GM19240 (cell line): Measurements from ENCODE around the gene REG1A.

ENCODE experiments used
- DNase-seq: peaks from one replicate; pipeline ENCODE4 v3.0.0; 2011; ENCODE audit warnings: low spot score; ENCODE audit not compliant: insufficient read length

Gene REG1A

DNA sequence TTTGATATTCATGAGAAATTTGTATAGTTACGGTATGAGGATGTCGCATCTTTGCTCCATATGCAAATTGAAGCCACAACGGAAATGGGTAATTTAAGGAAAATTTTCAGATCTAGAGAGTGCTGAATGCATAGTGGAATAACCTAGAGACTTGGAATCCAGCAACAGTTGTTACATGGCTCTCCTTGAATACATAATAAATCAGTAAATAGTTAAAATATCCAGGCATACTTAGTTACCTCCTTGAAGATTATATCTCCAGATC lies 5.4 kb downstream of the REG1A start:
- no peak for DNase-seq

DNA sequence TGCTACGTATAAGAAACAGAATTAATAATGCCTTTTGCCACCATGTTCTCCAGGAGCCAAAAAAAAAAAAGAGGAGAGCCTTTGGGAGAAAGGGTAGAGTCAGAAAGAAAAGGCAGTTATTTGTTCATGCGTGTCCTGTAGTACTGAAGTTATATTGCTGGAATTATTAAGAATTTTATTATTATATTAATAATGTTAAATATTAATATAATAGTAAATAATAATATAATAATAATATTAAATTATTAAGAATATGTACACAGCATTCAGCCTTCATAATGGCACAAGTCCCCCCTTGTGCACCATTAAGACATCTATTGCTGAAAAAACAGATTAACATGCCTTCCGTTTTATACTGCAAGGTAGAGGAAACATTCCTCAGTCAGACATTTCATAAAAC lies 8.1 kb downstream of the REG1A start:
- no peak for DNase-seq

DNA sequence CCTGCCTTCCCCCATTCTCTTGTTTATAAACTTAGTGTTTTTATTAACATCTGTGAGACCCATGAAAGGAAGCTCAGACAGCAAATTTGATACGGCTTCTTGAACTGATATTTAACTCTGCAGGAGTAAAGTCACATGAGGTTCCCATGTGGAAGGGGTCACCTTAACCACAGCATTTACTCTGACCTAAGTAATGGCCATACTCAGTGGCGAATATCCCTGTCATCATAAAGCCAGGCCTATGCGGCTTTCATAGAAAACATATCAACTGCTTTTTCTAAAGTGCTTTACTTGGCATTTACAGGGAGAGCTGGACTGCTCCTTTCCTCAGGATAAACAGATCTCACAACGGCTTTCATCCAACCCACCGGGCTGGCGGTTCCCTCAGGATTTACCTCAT lies 9.0 kb downstream of the REG1A start:
- no peak for DNase-seq

DNA sequence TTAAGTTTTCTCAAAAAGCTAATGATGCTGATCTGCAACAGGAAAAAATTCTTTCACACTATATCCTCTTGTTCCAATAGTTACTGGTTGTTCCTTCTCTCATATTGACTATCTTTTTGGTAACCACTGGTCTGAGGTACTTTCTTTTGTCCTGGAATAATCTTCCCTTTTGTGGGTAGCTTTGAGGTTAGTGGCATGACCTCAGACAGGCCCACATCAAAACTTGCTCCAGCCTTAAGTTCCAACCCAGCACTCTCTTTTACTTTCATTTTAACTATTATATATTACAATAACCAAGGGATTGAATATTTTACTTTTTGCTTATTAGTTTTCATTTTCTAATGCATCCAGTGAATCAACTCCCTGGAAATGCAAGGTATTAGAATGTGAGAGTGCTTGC lies 9.5 kb downstream of the REG1A start:
- DNase-seq = no peak

DNA sequence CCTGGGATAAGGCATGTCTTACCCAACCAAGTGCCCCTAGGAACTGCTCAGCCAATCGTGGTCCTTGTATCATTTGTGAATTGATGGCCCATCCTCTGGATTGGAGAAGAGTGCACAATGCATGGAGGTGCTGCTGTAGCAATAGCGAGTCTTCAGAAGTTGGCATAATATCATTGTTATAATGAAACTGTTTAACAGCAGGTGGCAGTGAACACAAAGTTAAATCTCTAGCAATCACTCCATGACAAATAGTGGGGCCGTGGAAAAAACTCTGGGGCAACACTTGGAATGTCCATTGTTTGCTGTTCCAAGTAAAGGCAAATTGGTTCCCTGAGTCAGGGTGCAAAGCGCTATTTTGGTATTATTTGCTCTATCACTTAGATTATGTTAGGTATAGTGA lies 11.4 kb downstream of the REG1A start:
- no peak for DNase-seq

DNA sequence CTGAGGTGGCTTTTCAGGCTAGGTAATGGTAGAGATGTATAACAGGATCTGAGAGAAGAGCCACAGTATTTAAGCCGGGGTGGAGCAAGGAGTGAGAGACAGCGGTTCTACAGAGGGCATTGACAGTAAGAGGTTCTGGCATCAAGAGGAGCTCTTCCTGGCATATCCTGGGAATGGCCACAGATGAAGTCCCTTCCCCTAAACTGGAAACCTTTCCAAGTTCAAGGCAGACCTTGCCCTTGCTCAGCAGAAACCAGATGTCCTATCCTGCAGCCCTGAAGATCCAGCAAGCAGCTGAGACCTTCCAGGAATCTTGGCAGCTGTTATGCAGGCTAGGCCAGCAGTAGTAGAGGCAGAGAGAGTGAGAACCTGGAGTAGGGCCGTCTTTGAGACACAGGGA lies 18.1 kb downstream of the REG1A start:
- DNase-seq = no peak

DNA sequence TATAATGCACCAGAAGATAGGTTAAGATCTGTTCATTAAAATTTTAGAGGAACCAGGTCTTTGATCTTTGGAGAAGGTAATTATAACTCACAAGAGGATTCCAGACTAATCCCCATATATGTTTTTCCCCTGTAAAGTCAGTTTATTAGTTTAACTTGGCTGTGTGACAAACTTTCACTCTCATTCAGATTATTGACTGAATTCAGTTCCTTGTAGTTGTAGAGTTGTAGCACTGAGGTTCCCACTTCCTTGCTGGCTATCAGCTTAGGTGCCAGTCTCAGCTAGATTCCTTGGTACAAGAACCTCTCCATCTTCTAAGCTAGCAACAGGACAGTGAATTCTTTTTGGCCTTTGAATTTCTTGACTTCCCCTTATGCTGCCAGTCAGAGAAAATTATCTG lies 19.1 kb downstream of the REG1A start:
- DNase-seq = no peak

DNA sequence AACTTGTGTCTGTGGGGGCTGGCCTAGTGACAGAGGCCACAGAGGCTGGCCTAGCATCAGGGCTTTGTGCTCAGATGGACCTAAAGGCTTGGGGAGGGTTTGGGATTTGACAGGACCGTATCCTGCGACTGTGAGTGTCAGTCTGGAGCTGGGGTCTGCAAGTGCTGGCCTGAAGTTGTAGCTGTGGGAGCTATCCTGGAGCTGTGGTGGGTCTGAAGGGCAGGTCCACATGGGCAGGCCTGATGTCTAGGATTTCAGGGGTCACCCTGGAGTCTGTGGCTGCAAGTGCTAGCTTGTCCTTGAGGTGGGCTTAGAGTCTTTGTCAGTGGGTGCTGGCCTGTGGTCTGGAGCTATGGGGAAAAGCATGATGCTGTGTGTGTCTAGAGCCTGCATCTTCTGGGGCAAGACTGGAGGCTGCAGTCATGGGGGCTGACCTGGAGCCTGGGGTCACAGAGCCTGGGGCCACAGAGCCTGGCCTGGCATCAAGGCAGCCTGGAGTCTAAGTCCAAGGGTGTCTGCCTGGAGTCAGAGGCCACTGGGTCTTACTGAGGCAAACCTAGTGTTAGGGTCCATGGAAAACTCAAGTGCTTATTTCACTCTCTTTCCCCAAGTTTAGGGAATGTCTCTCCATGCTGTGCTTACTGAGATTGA lies 35.7 kb downstream of the REG1A start:
- no peak for DNase-seq

DNA sequence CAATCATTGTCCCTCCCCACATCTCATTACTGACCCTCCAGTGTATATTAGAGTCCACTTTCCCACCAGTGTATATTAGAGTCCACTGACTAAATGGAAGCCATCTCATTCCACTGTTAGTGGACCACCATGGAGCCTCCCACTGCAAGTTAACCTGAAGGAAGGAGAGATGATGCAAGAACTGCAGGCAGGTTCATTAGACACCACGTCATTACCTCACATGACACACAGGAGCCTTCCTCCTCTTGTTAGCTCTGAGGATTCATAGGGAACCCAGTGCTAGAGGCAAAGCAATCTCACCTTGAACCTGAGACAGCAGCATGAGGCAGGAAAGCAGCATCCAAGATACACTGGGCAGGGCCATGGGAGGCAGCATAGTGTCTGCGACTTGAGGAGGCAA lies 38.7 kb downstream of the REG1A start:
- DNase-seq = no peak

DNA sequence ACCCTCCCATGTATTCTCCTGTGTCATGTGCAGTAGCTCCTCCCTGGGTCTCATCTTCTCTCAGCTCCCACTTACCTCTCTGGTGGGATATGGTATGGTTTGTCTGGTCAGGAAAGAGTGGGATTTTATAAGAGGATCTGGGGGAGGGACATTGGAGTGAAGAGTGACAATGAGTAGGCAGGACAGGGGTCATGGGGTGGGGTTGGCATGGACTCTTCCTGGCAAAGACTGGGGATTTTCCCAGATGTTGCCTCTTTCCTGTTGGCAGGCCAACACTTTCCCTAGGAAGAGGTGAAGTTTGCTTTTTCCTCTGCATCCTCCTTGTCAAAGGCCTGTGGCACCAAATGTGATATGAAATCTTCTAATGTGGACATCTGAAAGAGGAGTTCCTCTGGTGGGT lies 39.4 kb downstream of the REG1A start, which contains the start of gene REG3A:
Gene REG3A (minus strand): TSS at position 101 of the 400 bp plus-strand sequence. CDS start 348 bp downstream, outside the sequence.
- DNase-seq = no peak

DNA sequence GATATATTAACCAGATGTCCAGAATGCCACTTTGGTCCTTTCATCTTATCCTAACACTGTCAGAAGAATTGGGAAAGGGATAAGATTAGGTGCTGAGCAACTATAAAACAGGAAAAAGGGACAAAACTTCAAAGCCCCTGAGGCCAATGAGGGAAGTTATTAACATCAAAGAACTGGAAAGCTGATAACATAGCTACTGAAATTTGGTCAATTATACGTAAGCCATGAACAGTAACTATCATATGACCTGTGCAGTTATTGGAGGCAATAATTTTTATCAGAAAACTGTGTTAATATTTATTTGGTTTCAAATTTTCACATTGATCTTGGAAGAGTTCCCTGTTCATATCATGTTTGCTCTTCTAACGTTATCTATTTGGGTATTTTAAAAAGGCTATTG lies 41.8 kb downstream of the REG1A start:
- DNase-seq = no peak

DNA sequence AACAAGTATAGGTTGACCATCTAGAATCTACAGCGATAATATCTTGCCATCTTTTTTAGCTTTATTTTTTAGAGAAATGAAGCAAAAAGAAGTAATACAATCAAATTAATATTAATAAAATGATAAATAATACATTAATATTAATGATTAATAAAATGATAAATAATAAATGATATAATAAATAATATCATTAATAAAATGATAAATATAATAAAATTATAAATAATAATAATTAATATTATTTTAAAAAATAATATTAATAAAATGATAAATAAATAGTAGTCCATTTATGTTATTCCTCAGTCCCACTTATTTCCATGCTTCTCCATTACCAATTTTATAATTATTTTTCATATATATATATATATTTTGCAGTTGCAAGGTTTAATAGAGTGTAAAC lies 42.5 kb downstream of the REG1A start:
- DNase-seq = no peak

DNA sequence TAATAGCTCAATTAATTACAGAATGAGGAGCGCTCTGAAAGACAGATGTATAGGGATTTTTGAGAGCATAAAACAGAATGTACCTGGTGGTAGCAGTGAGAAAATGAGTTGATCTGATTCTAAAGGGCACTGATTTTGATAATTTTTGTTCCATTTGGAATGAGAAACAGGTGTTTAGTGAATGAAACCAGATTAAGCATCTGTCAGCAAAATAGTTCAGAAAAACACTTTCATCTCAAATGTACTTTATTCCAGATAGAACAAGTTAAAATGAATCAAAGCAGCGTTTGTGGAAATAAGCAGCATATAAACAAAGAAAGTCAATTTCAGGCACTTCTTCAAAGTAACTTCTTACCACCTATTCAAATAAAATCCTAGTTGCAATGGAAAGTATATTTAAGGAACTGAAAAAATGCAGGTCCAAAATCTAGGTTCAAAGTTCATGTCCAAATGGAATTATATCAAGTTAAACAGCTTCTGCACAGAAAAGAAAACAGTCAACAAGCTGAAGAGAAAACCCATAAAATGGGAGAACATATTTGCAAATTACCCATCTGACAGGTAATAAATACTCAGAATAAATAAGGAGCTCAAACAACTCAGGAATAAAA lies 51.2 kb downstream of the REG1A start:
- DNase-seq = no peak
